PC-9 (cell line): Measurements from ENCODE around the gene ALK. TPM values are rescaled to one million over a fixed set of nuclear protein-coding genes. Genes with fewer than 3 reads are reported as not detected.

Experiments used
- BruUV-seq: library from RNA; stranded (reverse); fragments of 400-500 nt; replicated peaks from 2 replicates; lab custom pipeline; 2021; lab: Mats Ljungman, UMichigan
- CTCF ChIA-PET: fragments of 300-600 bp; sonication (Branson Sonifier 250); formaldehyde crosslinking; loops from one replicate; lab custom pipeline; 2022; ENCODE audit warnings: antibody characterized with exemption; lab: Charles Lee
- POLR2A ChIA-PET: fragments of 300-600 bp; sonication (Branson Sonifier 250); formaldehyde crosslinking; loops from one replicate; lab custom pipeline; 2022; ENCODE audit warnings: antibody characterized with exemption; ENCODE audit not compliant: unreplicated experiment; lab: Charles Lee
- DNase-seq, 2 experiments: peaks; one replicate each; pipeline versions ENCODE4 v3.0.0 to v3.0.0-alpha.2; 2015 to 2022; ENCODE audit warnings: mixed read lengths in 1 of 2
- H2AFZ ChIP-seq: fragments of 200-600 bp; sonication (generic); 2 replicates; pipeline ENCODE4 v1.8.1; 2017; ENCODE audit warnings: antibody characterized with exemption
- H3F3A ChIP-seq: fragments of 200-600 bp; sonication (generic); 2 replicates; pipeline ENCODE4 v1.8.1; 2017; ENCODE audit warnings: antibody characterized with exemption, mild to moderate bottlenecking, low read depth; ENCODE audit not compliant: insufficient read depth
- H3K27ac ChIP-seq: fragments of 200-600 bp; sonication (generic); 2 replicates; pipeline ENCODE4 v1.6.1; 2016; ENCODE audit warnings: mixed run types
- H3K27me3 ChIP-seq: fragments of 200-600 bp; sonication (generic); 2 replicates; pipeline ENCODE4 v1.6.1; 2016; ENCODE audit warnings: low read depth, mixed run types; ENCODE audit not compliant: insufficient read depth
- H3K36me3 ChIP-seq: fragments of 200-600 bp; sonication (generic); 2 replicates; pipeline ENCODE4 v1.6.1; 2016; ENCODE audit warnings: low read depth, mixed run types
- H3K4me1 ChIP-seq: fragments of 200-600 bp; sonication (generic); replicated peaks from 2 replicates; pipeline ENCODE4 v1.6.1; 2016; ENCODE audit warnings: mixed run types; ENCODE audit not compliant: insufficient read depth
- H3K4me2 ChIP-seq: fragments of 200-600 bp; sonication (generic); 2 replicates; pipeline ENCODE4 v1.6.1; 2017; ENCODE audit warnings: mixed run types
- H3K4me3 ChIP-seq: fragments of 200-600 bp; sonication (generic); 2 replicates; pipeline ENCODE4 v1.6.1; 2016; ENCODE audit warnings: mixed run types
- H3K79me2 ChIP-seq: fragments of 200-600 bp; sonication (generic); 2 replicates; pipeline ENCODE4 v1.6.1; 2017; ENCODE audit warnings: low read depth, mixed run types
- H3K9me2 ChIP-seq: fragments of 200-600 bp; sonication (generic); 2 replicates; pipeline ENCODE4 v1.8.1; 2017; ENCODE audit warnings: mild to moderate bottlenecking; ENCODE audit not compliant: insufficient read depth
- H3K9me3 ChIP-seq: fragments of 200-600 bp; sonication (generic); 2 replicates; pipeline ENCODE4 v1.8.1; 2016; ENCODE audit warnings: low read depth; ENCODE audit not compliant: insufficient read depth
- H4K20me1 ChIP-seq: fragments of 200-600 bp; sonication (generic); 2 replicates; pipeline ENCODE4 v1.8.1; 2017; ENCODE audit not compliant: insufficient read depth
- EZH2 ChIP-seq: fragments of 200-600 bp; sonication (generic); IDR thresholded peaks from 2 replicates; pipeline ENCODE4 v1.8.0; 2017; ENCODE audit warnings: antibody characterized with exemption, low read depth
- intact Hi-C: fragments of 100-400 bp; cut with micrococcal nuclease; formaldehyde crosslinking; loops from one replicate; pipeline ENCODE4 v1.10.0; 2022; ENCODE audit not compliant: unreplicated experiment
- total RNA-seq: library from RNA; stranded (reverse); gene quantifications from 2 replicates; pipeline ENCODE4 v1.2.3, GENCODE V29; 2021
- TF ChIP-seq, protein P1 (sequence below): fragments of 200-600 bp; sonication (generic); conservative IDR thresholded peaks from 2 replicates; pipeline ENCODE4 v1.6.1; 2017; ENCODE audit warnings: mixed run types, antibody characterized with exemption, mild to moderate bottlenecking, moderate library complexity

Gene ALK
- total RNA-seq, 1 experiment from 2014 or later, result not detected

DNA sequence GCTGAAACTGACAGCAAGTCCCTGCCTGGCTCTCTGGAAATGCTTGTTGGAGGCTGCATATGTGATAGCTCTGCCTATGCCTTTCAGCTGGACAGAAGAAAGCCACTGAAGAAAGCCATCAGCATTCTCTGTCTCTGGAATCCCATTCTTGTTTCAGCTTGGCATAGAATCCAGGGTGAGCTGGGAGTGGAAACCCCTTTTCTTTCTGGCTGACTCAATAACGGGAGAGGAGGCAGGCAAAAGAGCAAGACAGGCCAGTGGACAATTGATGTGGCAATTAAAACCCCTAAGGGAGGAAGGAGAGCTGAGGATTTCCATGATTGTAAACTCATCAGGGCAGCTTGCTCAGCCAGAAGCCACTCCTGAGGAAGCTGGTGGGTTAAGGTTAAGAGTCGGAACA lies 598.1 kb downstream of the ALK start:
- H3K9me2 ChIP-seq, result no peaks in the 10 kb centered on the region
- H3K4me2 ChIP-seq, result no peak overlapping the region
- H2AFZ ChIP-seq, result no peak overlapping the region
- H4K20me1 ChIP-seq, result no peaks in the 10 kb centered on the region
- POLR2A ChIA-PET, result no interaction called here
- H3K27ac ChIP-seq, result no peak overlapping the region
- TF ChIP-seq, protein P1, sequence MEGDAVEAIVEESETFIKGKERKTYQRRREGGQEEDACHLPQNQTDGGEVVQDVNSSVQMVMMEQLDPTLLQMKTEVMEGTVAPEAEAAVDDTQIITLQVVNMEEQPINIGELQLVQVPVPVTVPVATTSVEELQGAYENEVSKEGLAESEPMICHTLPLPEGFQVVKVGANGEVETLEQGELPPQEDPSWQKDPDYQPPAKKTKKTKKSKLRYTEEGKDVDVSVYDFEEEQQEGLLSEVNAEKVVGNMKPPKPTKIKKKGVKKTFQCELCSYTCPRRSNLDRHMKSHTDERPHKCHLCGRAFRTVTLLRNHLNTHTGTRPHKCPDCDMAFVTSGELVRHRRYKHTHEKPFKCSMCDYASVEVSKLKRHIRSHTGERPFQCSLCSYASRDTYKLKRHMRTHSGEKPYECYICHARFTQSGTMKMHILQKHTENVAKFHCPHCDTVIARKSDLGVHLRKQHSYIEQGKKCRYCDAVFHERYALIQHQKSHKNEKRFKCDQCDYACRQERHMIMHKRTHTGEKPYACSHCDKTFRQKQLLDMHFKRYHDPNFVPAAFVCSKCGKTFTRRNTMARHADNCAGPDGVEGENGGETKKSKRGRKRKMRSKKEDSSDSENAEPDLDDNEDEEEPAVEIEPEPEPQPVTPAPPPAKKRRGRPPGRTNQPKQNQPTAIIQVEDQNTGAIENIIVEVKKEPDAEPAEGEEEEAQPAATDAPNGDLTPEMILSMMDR, result no peak
- TF ChIP-seq EZH2, result no peak
- no peaks in the 10 kb centered on the region for H3K4me1 ChIP-seq
- H3F3A ChIP-seq, result no peaks in the 10 kb centered on the region
- no peaks in the 10 kb centered on the region for H3K36me3 ChIP-seq
- no peaks in the 10 kb centered on the region for H3K79me2 ChIP-seq
- intact Hi-C loops, result no loop called here
- no peak for DNase-seq
- no TSS peak for BruUV-seq
- CTCF ChIA-PET, result no interaction called here
- H3K9me3 ChIP-seq, result no peaks in the 10 kb centered on the region
- no peak overlapping the region for H3K4me3 ChIP-seq
- H3K27me3 ChIP-seq, result peaks cover 91% of the 10 kb centered on the region

DNA sequence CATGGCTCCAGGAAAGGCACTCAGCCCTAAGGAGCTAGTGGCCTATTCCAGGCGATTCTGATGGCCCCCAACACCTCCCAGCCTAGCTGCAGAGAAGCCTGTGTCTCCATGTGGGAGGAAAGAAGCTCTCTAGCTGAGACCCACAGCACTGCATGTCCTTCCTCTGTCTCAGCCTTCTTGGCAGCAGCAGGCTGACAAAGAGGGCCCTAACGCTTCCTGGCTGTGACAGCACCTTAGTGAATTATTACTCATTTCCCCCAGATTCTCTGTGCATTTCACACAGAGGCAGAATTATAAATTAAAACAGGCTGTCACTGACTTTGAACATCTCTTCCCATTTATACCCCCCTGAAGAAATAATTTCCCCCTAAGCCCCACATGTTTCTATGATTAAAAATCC lies 599.4 kb downstream of the ALK start:
- Histone ChIP-seq H3K79me2 (no peaks in the 10 kb centered on the region), H3K4me3 (no peak overlapping the region), H3K27ac (no peak overlapping the region), H4K20me1 (no peaks in the 10 kb centered on the region), H3K4me2 (no peak overlapping the region), H3K9me2 (no peaks in the 10 kb centered on the region), H3K4me1 (no peaks in the 10 kb centered on the region), H3K27me3 (peaks cover 97% of the 10 kb centered on the region), H3K9me3 (no peaks in the 10 kb centered on the region), H2AFZ (no peak overlapping the region), H3F3A (no peaks in the 10 kb centered on the region), H3K36me3 (no peaks in the 10 kb centered on the region)
- intact Hi-C loops, result no loop called here
- TF ChIP-seq EZH2, result no peak
- TF ChIP-seq, protein P1, result no peak
- no peak for DNase-seq
- ChIA-PET CTCF (no interaction called here), POLR2A (no interaction called here)
- BruUV-seq, result no TSS peak

DNA sequence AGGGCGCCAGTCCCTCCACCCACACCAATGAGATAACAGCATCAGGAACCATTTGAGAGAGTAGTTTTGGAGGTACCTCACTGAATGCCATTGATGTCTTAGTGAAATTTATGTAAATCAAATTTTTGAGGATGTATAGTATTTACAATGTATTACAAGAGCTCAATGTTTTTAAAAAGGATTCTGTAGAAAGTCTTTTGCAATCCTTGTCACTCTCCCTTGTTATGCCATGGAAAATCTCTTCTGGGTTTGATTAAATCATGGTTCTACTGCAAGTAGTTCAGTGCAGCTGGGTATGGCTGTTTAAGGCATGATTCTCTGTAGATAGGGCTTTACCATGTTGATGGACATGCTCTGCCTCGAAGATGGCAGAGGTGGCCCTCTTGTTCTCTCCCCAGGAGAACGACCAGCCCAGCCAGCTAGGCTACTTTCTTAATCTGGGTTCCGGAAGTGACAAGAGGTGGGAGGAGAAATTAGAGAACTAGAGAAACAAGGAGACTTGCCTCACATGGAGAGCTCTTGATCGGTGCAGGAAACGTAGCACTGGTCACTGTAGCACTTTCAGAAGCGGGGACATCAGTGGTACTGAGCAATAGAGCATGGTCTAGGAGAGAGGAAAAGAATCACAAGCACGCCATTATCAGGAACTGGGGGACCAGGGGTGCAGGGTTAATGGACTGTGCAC lies 603.4 kb downstream of the ALK start:
- Histone ChIP-seq H3K4me3 (no peak overlapping the region), H3K27ac (no peak overlapping the region), H3K27me3 (peaks cover 99% of the 10 kb centered on the region), H3K4me2 (no peak overlapping the region), H3K36me3 (no peaks in the 10 kb centered on the region), H2AFZ (no peak overlapping the region), H3F3A (no peaks in the 10 kb centered on the region), H3K79me2 (no peaks in the 10 kb centered on the region), H3K4me1 (no peaks in the 10 kb centered on the region), H3K9me2 (no peaks in the 10 kb centered on the region), H3K9me3 (no peaks in the 10 kb centered on the region), H4K20me1 (no peaks in the 10 kb centered on the region)
- intact Hi-C loops, result no loop called here
- DNase-seq, result peak in 1 of 2 experiments; percentile 19
- no TSS peak for BruUV-seq
- POLR2A ChIA-PET, result no interaction called here
- CTCF ChIA-PET, result no interaction called here
- TF ChIP-seq EZH2, result no peak
- TF ChIP-seq, protein P1, result no peak
